Endothelial cell (in vitro differentiated cells): ENCODE measurements around the gene PXT1. TPM values are rescaled to one million over a fixed set of nuclear protein-coding genes. Genes with fewer than 3 reads are reported as not detected.
A peak's percentile ranks its signal among the peaks of the same experiment; 100 is the strongest.

ENCODE experiments used
- DNase-seq: peaks from one replicate; pipeline ENCODE4 v3.0.0; 2021; ENCODE audit warnings: low spot score
- H3K27ac Mint-ChIP-seq: one replicate; pipeline ENCODE4 v1.8.0; 2021; ENCODE audit warnings: mixed read lengths, inconsistent platforms; ENCODE audit not compliant: unreplicated experiment
- H3K27me3 Mint-ChIP-seq: one replicate; pipeline ENCODE4 v1.8.0; 2021; ENCODE audit warnings: mild to moderate bottlenecking, moderate library complexity, mixed read lengths, inconsistent platforms; ENCODE audit not compliant: unreplicated experiment
- H3K36me3 Mint-ChIP-seq: one replicate; pipeline ENCODE4 v1.8.0; 2021; ENCODE audit warnings: mild to moderate bottlenecking, low read depth, mixed read lengths, inconsistent platforms; ENCODE audit not compliant: unreplicated experiment
- H3K4me1 Mint-ChIP-seq: one replicate; pipeline ENCODE4 v1.8.0; 2021; ENCODE audit warnings: mild to moderate bottlenecking, mixed read lengths, inconsistent platforms; ENCODE audit not compliant: unreplicated experiment
- H3K4me3 Mint-ChIP-seq: one replicate; pipeline ENCODE4 v1.8.0; 2021; ENCODE audit warnings: mild to moderate bottlenecking, mixed read lengths, inconsistent platforms; ENCODE audit not compliant: unreplicated experiment
- H3K9me3 Mint-ChIP-seq: one replicate; pipeline ENCODE4 v1.8.0; 2021; ENCODE audit warnings: mixed read lengths, inconsistent platforms; ENCODE audit not compliant: unreplicated experiment
- total RNA-seq: library from RNA; stranded (reverse); fragmentation: NEBNext Ultra II Directional; extraction: Animal tissue kit (Norgen Biotek cat#: 25700); gene quantifications from one replicate; pipeline ENCODE4 v1.2.1, GENCODE V29; 2021; ENCODE audit not compliant: unreplicated experiment
- TF ChIP-seq, protein P1 (sequence below): fragments of 200-600 bp; sonication (generic); IDR thresholded peaks from one replicate; pipeline ENCODE4 v1.5.0; 2021; ENCODE audit warnings: antibody characterized with exemption; ENCODE audit not compliant: unreplicated experiment

Gene PXT1
- total RNA-seq, 1 donor from 2014 or later: not detected

DNA sequence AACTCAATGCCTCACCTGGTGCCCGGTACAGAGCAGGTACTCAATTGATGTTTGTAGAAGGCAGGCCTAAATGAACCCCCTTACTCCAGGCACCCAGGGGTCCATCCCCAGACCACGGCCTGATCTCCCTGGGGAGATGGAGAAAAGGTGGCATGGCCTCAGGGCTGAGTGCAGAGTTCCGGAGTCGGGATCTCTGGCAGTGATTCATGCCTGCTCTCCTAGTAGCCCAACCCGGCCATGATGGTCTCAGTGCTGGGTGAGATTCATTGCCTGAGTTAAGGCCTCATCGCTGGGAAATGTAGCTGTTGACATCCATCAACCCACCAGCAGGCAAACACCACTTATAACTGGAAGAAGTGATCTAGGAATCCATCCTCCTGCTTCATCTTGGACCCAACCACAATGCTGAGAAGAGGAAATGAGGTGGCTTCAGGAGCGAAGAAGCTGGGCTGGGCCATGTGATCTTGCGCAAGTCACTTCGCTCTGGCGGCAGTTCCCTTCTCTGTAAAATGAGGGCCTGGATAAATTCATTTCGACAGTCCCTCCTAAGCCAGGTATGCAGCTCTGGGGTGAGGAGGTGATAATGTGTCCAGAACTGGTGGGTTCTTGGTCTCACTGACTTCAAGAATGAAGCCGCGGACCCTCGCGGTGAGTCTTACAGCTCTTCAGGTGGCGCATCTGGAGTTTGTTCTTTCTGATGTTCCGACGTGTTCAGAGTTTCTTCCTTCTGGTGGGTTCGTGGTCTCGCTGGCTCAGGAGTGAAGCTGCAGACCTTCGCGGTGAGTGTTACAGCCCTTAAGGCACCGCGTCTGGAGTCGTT is 79.9 kb downstream of the PXT1 start:
- Mint-ChIP-seq H3K36me3 (peaks cover 3% of the 10 kb centered on the region), H3K4me1 (peaks cover 21% of the 10 kb centered on the region), H3K4me3 (no peak overlapping the region), H3K27me3 (no peaks in the 10 kb centered on the region), H3K9me3 (no peaks in the 10 kb centered on the region), H3K27ac (peak overlapping the region; percentile 52)
- TF ChIP-seq, protein P1, sequence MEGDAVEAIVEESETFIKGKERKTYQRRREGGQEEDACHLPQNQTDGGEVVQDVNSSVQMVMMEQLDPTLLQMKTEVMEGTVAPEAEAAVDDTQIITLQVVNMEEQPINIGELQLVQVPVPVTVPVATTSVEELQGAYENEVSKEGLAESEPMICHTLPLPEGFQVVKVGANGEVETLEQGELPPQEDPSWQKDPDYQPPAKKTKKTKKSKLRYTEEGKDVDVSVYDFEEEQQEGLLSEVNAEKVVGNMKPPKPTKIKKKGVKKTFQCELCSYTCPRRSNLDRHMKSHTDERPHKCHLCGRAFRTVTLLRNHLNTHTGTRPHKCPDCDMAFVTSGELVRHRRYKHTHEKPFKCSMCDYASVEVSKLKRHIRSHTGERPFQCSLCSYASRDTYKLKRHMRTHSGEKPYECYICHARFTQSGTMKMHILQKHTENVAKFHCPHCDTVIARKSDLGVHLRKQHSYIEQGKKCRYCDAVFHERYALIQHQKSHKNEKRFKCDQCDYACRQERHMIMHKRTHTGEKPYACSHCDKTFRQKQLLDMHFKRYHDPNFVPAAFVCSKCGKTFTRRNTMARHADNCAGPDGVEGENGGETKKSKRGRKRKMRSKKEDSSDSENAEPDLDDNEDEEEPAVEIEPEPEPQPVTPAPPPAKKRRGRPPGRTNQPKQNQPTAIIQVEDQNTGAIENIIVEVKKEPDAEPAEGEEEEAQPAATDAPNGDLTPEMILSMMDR: no peak
- DNase-seq: no peak

- DNase-seq: no peak
- TF ChIP-seq, protein P1: no peak
- no peaks in the 10 kb centered on the region for H3K9me3 Mint-ChIP-seq
- H3K4me1 Mint-ChIP-seq: peaks cover 8% of the 10 kb centered on the region
- no peaks in the 10 kb centered on the region for H3K27me3 Mint-ChIP-seq
- H3K27ac Mint-ChIP-seq: no peak overlapping the region
- peaks cover 3% of the 10 kb centered on the region for H3K36me3 Mint-ChIP-seq
- no peak overlapping the region for H3K4me3 Mint-ChIP-seq
Observed at GRCh38 chr6:36361071-36361470, 81.6 kb downstream of the PXT1 start.

DNA sequence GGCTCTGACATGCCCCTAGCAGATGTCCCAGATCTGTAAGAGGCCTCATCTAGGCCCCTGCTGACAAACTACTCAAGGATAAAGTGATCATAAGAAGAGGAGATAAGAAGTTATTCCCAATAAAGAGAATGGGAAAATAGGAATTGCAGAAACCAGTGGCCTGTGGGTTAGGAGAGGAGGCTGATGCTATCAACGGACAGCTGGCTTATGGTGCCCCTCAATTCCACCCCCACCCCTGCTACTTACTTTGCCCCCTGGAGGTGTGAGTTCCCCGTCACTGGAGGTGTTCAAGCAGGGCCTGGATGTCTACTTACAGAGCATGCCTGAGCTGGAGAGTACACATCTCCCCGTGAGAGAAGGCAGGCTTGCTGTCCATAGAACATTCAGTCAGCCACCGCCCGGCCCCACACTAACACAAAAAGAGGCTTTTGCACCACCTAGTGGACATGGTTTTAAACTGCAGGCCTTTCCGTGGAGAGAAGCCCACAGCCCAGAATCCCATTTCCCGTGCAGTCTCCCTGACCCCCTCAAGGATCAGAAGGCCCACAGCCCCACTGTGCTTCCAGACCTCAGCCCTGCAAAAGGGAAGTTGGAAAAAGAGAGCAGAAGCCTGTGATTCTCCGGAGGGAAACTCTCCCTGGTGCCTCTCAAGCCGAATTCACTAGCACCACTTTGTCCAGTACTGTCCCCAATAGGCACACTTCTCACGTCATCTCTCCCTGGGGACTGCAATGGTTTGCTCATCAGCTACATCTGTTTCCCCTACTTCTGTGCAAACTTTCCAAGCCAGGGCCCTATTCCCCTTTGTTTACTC is 82.2 kb downstream of the PXT1 start:
- Mint-ChIP-seq H3K9me3 (no peaks in the 10 kb centered on the region), H3K27me3 (no peaks in the 10 kb centered on the region), H3K4me1 (peaks cover 8% of the 10 kb centered on the region), H3K36me3 (peaks cover 3% of the 10 kb centered on the region), H3K4me3 (no peak overlapping the region), H3K27ac (no peak overlapping the region)
- peak; percentile 80 for DNase-seq
- TF ChIP-seq, protein P1: peak; percentile 79

DNA sequence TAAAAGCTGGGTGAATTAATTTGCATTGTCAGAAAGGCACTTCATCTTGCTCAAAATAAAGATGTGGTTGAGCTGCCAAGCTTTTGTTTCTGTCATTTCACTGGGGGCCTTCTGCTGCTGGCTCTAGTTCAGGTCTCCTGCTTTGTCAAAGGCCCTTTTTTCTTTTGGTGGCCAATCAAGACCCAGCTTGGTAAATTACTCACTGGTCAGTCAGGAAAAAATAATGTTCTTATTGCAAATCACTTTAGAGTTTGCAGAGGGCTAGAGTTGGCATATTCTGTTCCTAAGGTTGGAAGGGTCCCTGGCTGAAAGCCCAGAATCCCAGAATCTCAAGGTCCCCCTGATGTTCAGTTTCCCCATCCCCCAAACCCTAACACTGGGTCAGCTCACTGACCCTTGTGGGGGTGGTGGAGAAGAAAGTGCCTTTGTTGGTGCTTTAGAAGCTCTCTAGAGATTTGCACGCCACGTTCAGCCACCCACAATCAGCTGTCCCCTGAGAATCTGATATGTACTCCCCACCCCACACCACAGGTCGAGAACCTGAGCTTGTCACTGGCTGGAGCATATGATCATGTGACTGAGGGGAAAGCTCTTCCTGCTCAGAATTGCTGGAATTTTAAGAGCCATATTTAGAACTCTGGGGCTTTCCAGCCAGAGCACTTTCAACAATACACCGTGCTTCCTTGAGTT is 84.3 kb downstream of the PXT1 start:
- H3K27ac Mint-ChIP-seq: no peak overlapping the region
- DNase-seq: no peak
- no peak overlapping the region for H3K4me3 Mint-ChIP-seq
- TF ChIP-seq, protein P1: no peak
- peaks cover 5% of the 10 kb centered on the region for H3K4me1 Mint-ChIP-seq
- H3K36me3 Mint-ChIP-seq: peaks cover 3% of the 10 kb centered on the region
- no peaks in the 10 kb centered on the region for H3K9me3 Mint-ChIP-seq
- H3K27me3 Mint-ChIP-seq: no peaks in the 10 kb centered on the region
